Endothelial cell of umbilical vein (primary cell): ENCODE measurements around the gene TSHZ3. TPM values are rescaled to one million over a fixed set of nuclear protein-coding genes. Genes with fewer than 3 reads are reported as not detected.

Source experiments
- BruUV-seq: library from RNA; stranded (reverse); fragments of 400-500 nt; replicated peaks from 2 replicates; lab custom pipeline; 2021; lab: Mats Ljungman, UMichigan
- CTCF ChIA-PET: fragments of 300-600, 350-600 bp; sonication (Branson Sonifier 250); formaldehyde crosslinking; loops from one replicate; lab custom pipeline; 2021; ENCODE audit warnings: antibody characterized with exemption, inconsistent platforms; lab: Charles Lee
- POLR2A ChIA-PET: fragments of 300-600, 350-600 bp; sonication (Branson Sonifier 250); formaldehyde crosslinking; loops from one replicate; lab custom pipeline; 2021; ENCODE audit warnings: antibody characterized with exemption, inconsistent platforms; lab: Charles Lee
- DNase-seq: peaks from one replicate; pipeline ENCODE4 v3.0.0-alpha.2; 2011; ENCODE audit warnings: low read depth, low spot score
- FAIRE-seq: peaks from 2 replicates; lab custom pipeline; 2011; peaks lifted over from hg19 to GRCh38; lab: Jason Lieb, UNC
- H2AFZ ChIP-seq: 2 replicates; pipeline ENCODE4 v1.6.0; 2012; ENCODE audit warnings: low read depth, low read length, control low read depth, inconsistent platforms
- H3K27ac ChIP-seq: 2 replicates; pipeline ENCODE4 v1.5.1; 2011; ENCODE audit warnings: low read depth, mild to moderate bottlenecking, control low read depth, low read length, moderate library complexity; ENCODE audit not compliant: insufficient read depth
- H3K27me3 ChIP-seq, 2 experiments: 2 replicates each; pipeline versions ENCODE4 v1.6.0 to v1.6.1; 2011; ENCODE audit warnings: low read length in 2 of 2, mixed read lengths in 1 of 2; ENCODE audit not compliant: control insufficient read depth in 2 of 2, insufficient read depth in 2 of 2
- H3K36me3 ChIP-seq, 2 experiments: 2 replicates in 1 of 2; 3 replicates in 1 of 2; pipeline ENCODE4 v1.5.1; 2011; ENCODE audit warnings: low read length in 2 of 2, mild to moderate bottlenecking in 1 of 2, moderate library complexity in 1 of 2; ENCODE audit not compliant: control insufficient read depth in 2 of 2, insufficient read depth in 2 of 2; ENCODE audit errors: extremely low read depth in 1 of 2
- H3K4me1 ChIP-seq: 3 replicates; pipeline ENCODE4 v1.5.1; 2011; ENCODE audit warnings: mild to moderate bottlenecking, low read length; ENCODE audit not compliant: control insufficient read depth, insufficient read depth; ENCODE audit errors: extremely low read depth
- H3K4me2 ChIP-seq: 2 replicates; pipeline ENCODE4 v1.6.1; 2011; ENCODE audit warnings: low read length, control low read depth, mixed read lengths; ENCODE audit not compliant: insufficient read depth
- H3K4me3 ChIP-seq, 3 experiments: fragments of 200-600 bp in 1 of 3; sonication (generic), shearing (Covaris generic) in 1 of 3; replicated peaks in 1 of 3; 2 replicates each; pipeline ENCODE4 v1.5.1; 2011 to 2016; ENCODE audit warnings: control low read depth in 3 of 3, low read length in 3 of 3, mild to moderate bottlenecking in 2 of 3, inconsistent platforms in 1 of 3, low read depth in 1 of 3, moderate library complexity in 1 of 3; ENCODE audit not compliant: insufficient read depth in 1 of 3
- H3K79me2 ChIP-seq: 2 replicates; pipeline ENCODE4 v1.6.0; 2012; ENCODE audit warnings: low read length, inconsistent platforms; ENCODE audit not compliant: control insufficient read depth, insufficient read depth
- H3K9ac ChIP-seq: replicated peaks from 2 replicates; pipeline ENCODE3; 2011; ENCODE audit warnings: low read length, control low read depth; ENCODE audit not compliant: insufficient read depth; ENCODE audit errors: extremely low read depth
- H3K9me1 ChIP-seq: replicated peaks from 3 replicates; pipeline ENCODE4 v1.6.0; 2011; ENCODE audit warnings: mild to moderate bottlenecking, low read length; ENCODE audit not compliant: control insufficient read depth, insufficient read depth; ENCODE audit errors: extremely low read depth
- H3K9me3 ChIP-seq: replicated peaks from 2 replicates; pipeline ENCODE4 v1.5.1; 2012; ENCODE audit warnings: low read length, inconsistent platforms; ENCODE audit not compliant: control insufficient read depth, insufficient read depth
- H4K20me1 ChIP-seq: replicated peaks from 2 replicates; pipeline ENCODE3; 2011; ENCODE audit warnings: mild to moderate bottlenecking, low read length; ENCODE audit not compliant: control insufficient read depth, insufficient read depth; ENCODE audit errors: extremely low read depth
- EZH2 ChIP-seq: IDR thresholded peaks from 2 replicates; pipeline ENCODE4 v1.6.1; 2012; ENCODE audit warnings: borderline replicate concordance, low read depth, mild to moderate bottlenecking, moderate library complexity, low read length, inconsistent platforms; ENCODE audit not compliant: severe bottlenecking
- FOS ChIP-seq: IDR thresholded peaks from 2 replicates; pipeline ENCODE4 v1.6.1; 2011; ENCODE audit warnings: mild to moderate bottlenecking, low read length, moderate library complexity, borderline replicate concordance; ENCODE audit not compliant: insufficient read depth
- GATA2 ChIP-seq: IDR thresholded peaks from 2 replicates; pipeline ENCODE4 v1.7.0; 2011; ENCODE audit warnings: low read depth, mild to moderate bottlenecking, moderate library complexity, mixed read lengths, low read length; ENCODE audit not compliant: insufficient read length, insufficient read depth
- JUN ChIP-seq: IDR thresholded peaks from 2 replicates; pipeline ENCODE4 v1.6.1; 2011; ENCODE audit warnings: borderline replicate concordance, low read depth; ENCODE audit not compliant: insufficient read length, insufficient read depth
- MAX ChIP-seq: IDR thresholded peaks from 2 replicates; pipeline ENCODE4 v1.6.1; 2011; ENCODE audit not compliant: insufficient read depth, insufficient read length
- MYC ChIP-seq: IDR thresholded peaks from one replicate; pipeline ENCODE4 v1.6.1; 2011; ENCODE audit warnings: mild to moderate bottlenecking, low read depth, low read length
- POLR2A ChIP-seq: IDR thresholded peaks from 2 replicates; pipeline ENCODE4 v1.6.1; 2012; ENCODE audit warnings: low read depth, mild to moderate bottlenecking, control low read depth, low read length
- POLR2AphosphoS5 ChIP-seq: IDR thresholded peaks from 2 replicates; pipeline ENCODE4 v1.6.1; 2012; ENCODE audit warnings: low read depth, mild to moderate bottlenecking, control low read depth, low read length, moderate library complexity; ENCODE audit not compliant: insufficient read depth
- dilution Hi-C: fragments of 300-500 bp; cut with MboI; formaldehyde crosslinking; loops from one replicate; pipeline ENCODE4 v1.15.0; 2019; ENCODE audit warnings: low sequenced_read_pairs; ENCODE audit not compliant: extremely low pct_ligation_motif_present
- intact Hi-C: fragments of 100-400 bp; cut with micrococcal nuclease; formaldehyde crosslinking; loops from one replicate; pipeline ENCODE4 v1.10.0; 2022
- polyA plus RNA-seq, 4 experiments: library from polyadenylated mRNA; depleted of rRNA in 3 of 4; stranded (reverse) in 3 of 4; unstranded in 1 of 4; fragments of >200 nt; gene quantifications; 2 replicates each; pipeline versions ENCODE4 v1.2.1 to v1.2.3, GENCODE V29; 2011 to 2012; ENCODE audit warnings: missing spikeins in 1 of 4
- total RNA-seq: library from RNA; stranded (reverse); gene quantifications from 2 replicates; pipeline ENCODE4 v1.2.3, GENCODE V29; 2021
- TF ChIP-seq, protein P1 (sequence below), 2 donors: IDR thresholded peaks; 1 replicate in 1 of 2; 2 replicates in 1 of 2; pipeline ENCODE4 v1.5.1; 2011; ENCODE audit warnings: low read length in 2 of 2, mild to moderate bottlenecking in 2 of 2, moderate library complexity in 2 of 2, control low read depth in 1 of 2, inconsistent platforms in 1 of 2, low read depth in 1 of 2; ENCODE audit not compliant: insufficient read depth in 1 of 2; ENCODE audit errors: extremely low read depth in 1 of 2

The TSHZ3 gene
- total and polyA plus RNA-seq, 2 donors (not counting 3 experiments of a cell fraction or from before 2014, with no cell fraction given), result 1.2 to 6.2 TPM

DNA sequence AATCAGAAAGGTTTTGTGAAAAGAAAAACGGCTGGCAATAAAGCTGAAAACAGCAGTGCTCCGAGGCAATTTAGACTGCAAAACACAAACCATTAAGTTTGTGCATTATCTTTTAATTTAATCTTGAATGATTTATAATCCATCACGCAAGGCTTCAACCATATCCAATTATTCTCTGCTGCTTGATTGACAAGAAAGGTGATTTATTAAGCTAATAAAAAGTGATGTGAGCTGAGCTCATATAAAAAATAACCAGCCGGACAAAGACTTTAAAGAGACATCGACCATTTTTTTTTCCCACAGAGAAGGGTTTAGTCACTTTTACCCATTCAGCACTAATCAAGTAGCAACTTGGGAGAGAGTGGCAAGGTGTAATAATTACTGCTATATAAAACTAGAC is 33.6 kb downstream of the TSHZ3 start:
- no peaks in the 10 kb centered on the region for H3K9me3 ChIP-seq
- no peak overlapping the region for H3K4me3 ChIP-seq
- intact Hi-C loops, result loop anchor here (5.0 kb wide), 1 partner anchor 37 kb away; no protein-coding TSS in a partner anchor
- H3K27ac ChIP-seq, result no peak overlapping the region
- no peak overlapping the region for H3K9ac ChIP-seq
- no peaks in the 10 kb centered on the region for H4K20me1 ChIP-seq
- H3K4me1 ChIP-seq, result peaks cover 5% of the 10 kb centered on the region
- H3K4me2 ChIP-seq, result no peak overlapping the region
- no peak for TF ChIP-seq MAX
- TF ChIP-seq JUN, result no peak
- TF ChIP-seq, protein P1, sequence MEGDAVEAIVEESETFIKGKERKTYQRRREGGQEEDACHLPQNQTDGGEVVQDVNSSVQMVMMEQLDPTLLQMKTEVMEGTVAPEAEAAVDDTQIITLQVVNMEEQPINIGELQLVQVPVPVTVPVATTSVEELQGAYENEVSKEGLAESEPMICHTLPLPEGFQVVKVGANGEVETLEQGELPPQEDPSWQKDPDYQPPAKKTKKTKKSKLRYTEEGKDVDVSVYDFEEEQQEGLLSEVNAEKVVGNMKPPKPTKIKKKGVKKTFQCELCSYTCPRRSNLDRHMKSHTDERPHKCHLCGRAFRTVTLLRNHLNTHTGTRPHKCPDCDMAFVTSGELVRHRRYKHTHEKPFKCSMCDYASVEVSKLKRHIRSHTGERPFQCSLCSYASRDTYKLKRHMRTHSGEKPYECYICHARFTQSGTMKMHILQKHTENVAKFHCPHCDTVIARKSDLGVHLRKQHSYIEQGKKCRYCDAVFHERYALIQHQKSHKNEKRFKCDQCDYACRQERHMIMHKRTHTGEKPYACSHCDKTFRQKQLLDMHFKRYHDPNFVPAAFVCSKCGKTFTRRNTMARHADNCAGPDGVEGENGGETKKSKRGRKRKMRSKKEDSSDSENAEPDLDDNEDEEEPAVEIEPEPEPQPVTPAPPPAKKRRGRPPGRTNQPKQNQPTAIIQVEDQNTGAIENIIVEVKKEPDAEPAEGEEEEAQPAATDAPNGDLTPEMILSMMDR (IDR thresholded peaks at IDR 0.05; ENCODE audit: extremely low read depth in 1 of 2, insufficient read depth in 1 of 2, low read depth in 1 of 2, low read length in 2 of 2), result no peak
- TF ChIP-seq POLR2A, result no peak
- TF ChIP-seq EZH2, result no peak
- no peak for TF ChIP-seq MYC
- TF ChIP-seq POLR2AphosphoS5, result no peak
- no peak for TF ChIP-seq GATA2
- TF ChIP-seq FOS, result no peak
- dilution Hi-C loops, result no loop called here
- FAIRE-seq (no peak), DNase-seq (no peak)
- ChIA-PET POLR2A (no interaction called here), CTCF (no interaction called here)
- H3K79me2 ChIP-seq, result no peaks in the 10 kb centered on the region
- H2AFZ ChIP-seq, result no peak overlapping the region
- H3K27me3 ChIP-seq, result no peaks in the 10 kb centered on the region
- no TSS peak for BruUV-seq
- no peaks in the 10 kb centered on the region for H3K36me3 ChIP-seq
- H3K9me1 ChIP-seq, result no peaks in the 10 kb centered on the region
